HG02763 (cell line): Measurements from ENCODE around the gene ASIC2.

Experiments
- ATAC-seq: cut with Tn5 transposase; IDR thresholded peaks from one replicate; pipeline ENCODE4 v1.9.1; 2021; ENCODE audit warnings: mild to moderate bottlenecking, moderate library complexity; ENCODE audit not compliant: unreplicated experiment

The ASIC2 gene

GRCh38 chr17:33292981-33293867 lies at the start of gene ASIC2:
Gene ASIC2, minus strand, starts transcription at chr17:33293295.
- ATAC-seq = no peak

GRCh38 chr17:33342025-33342424 lies 48.9 kb upstream of the ASIC2 start:
- ATAC-seq = no peak

- ATAC-seq = no peak
These were observed 45.1 kb upstream of the ASIC2 start for GRCh38 chr17:33338242-33338641.

- ATAC-seq = no peak
These were observed 42.5 kb upstream of the ASIC2 start for GRCh38 chr17:33335491-33336173.

- ATAC-seq = no peak
These were observed 41.6 kb upstream of the ASIC2 start for GRCh38 chr17:33334703-33335102.

GRCh38 chr17:33330877-33331276 lies 37.8 kb upstream of the ASIC2 start:
- ATAC-seq = no peak

- ATAC-seq = no peak
These were observed 35.0 kb upstream of the ASIC2 start for GRCh38 chr17:33328129-33328528.

GRCh38 chr17:33324736-33325135 lies 31.6 kb upstream of the ASIC2 start:
- no peak for ATAC-seq

- no peak for ATAC-seq
These were observed 29.0 kb upstream of the ASIC2 start for GRCh38 chr17:33322063-33322462.

- no peak for ATAC-seq
These were observed 25.1 kb upstream of the ASIC2 start for GRCh38 chr17:33318241-33318640.

GRCh38 chr17:33316746-33317145 lies 23.7 kb upstream of the ASIC2 start:
- ATAC-seq = no peak

GRCh38 chr17:33310296-33310695 lies 17.2 kb upstream of the ASIC2 start:
- no peak for ATAC-seq

- ATAC-seq = no peak
These were observed 10.2 kb upstream of the ASIC2 start for GRCh38 chr17:33303254-33303653.

- ATAC-seq = no peak
These were observed 9.3 kb upstream of the ASIC2 start for GRCh38 chr17:33302394-33302793.

GRCh38 chr17:33300241-33300640 lies 7.1 kb upstream of the ASIC2 start:
- ATAC-seq = no peak

- ATAC-seq = no peak
These were observed 6.0 kb upstream of the ASIC2 start for GRCh38 chr17:33299115-33299514.

GRCh38 chr17:33297643-33298042 lies 4.5 kb upstream of the ASIC2 start:
- no peak for ATAC-seq

GRCh38 chr17:33294994-33295393 lies 1.9 kb upstream of the ASIC2 start:
- no peak for ATAC-seq

GRCh38 chr17:33292201-33292980 lies 704 bp downstream of the ASIC2 start:
- ATAC-seq = no peak

- no peak for ATAC-seq
These were observed 1.6 kb downstream of the ASIC2 start for GRCh38 chr17:33291248-33292200.
